ENCODE data around the gene SPTAN1.

SPTAN1 gene

DNA sequence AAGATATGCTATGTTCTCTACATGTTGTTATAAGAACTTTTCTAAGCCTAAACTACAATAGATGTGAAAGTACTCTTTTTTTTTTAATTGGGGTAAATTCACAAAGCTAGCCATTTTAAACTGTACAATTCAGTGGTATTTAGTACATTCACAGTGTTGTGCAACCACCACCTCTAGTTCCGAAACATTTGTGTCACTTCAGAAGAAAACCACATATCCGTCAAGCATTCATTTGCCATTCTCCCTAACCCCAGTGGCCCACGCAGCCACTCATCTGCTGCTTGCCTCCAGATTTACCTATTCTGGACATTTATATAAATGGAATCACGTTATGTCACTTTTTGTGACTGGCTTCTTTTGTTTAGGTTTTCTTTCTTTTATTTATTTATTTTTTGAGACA lies 43.1 kb downstream of the SPTAN1 start:
- no peak for DNase-seq (ENCODE audit: low read depth, low spot score)

DNA sequence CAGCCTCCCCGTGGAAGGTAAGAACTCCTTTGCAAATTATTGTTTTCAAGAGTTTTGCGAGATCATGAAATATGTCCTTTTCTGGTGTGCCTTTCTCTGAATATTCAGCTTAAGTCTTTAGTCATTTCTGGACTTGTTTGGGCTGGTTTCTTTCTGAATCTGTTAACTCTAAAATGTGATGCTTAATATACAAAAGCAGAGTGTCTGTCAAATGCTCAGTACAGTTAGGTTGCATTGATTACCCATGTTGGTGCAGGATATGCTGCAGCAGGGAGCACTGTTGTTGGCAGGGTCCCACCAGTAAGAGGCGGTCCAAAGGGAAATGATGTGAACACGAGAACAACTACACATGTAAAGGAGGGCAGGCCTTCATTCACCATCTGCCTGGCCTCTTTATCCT lies 47.7 kb downstream of the SPTAN1 start:
- no peak for DNase-seq (ENCODE audit: low read depth, low spot score)

DNA sequence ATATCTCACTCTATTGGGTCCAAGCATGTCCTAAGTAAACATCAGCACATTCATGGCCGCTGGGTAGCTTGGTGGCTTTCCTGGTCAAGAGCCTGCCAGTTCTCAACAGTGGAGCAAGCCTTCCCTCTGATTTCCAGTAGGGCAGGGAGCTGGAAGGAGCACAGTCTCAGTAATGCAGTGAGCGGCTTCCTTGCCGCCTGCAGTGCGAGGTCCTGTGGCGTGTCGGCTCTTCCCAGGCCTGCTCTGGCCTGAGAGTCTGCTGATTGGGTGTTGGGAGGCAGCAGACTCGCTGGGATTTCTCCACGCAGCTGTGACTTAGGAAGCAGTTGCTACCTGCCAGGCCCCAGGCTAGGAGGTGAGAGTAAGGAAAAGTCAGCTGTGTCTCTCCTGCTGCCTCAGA lies 51.3 kb downstream of the SPTAN1 start:
- no peak for DNase-seq (ENCODE audit: low read depth, low spot score)

DNA sequence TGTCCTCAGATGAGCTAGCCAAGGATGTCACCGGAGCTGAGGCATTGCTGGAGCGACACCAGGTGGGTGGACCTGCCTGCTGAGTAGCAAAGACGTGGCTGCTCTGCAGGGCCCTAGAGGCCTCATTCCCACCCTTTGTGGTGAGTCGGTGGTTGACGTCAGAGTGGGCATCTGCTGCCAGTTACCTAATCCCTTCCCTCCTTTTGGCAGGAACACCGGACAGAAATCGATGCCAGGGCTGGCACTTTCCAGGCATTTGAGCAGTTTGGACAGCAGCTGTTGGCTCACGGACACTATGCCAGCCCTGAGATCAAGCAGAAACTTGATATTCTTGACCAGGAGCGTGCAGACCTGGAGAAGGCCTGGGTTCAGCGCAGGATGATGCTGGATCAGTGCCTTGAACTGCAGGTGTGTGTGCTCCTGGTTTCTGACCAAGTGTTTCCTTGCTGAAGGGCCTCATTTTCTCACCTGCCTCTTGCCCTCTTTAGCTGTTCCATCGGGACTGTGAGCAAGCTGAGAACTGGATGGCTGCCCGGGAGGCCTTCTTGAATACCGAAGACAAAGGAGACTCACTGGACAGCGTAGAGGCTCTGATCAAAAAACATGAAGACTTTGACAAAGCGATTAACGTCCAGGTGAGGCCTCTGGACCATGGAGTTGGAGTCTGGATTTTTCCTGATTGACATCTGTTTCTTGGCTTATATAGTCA lies 55.4 kb downstream of the SPTAN1 start:
- peak; percentile 89 for DNase-seq (ENCODE audit: low read depth, low spot score)

DNA sequence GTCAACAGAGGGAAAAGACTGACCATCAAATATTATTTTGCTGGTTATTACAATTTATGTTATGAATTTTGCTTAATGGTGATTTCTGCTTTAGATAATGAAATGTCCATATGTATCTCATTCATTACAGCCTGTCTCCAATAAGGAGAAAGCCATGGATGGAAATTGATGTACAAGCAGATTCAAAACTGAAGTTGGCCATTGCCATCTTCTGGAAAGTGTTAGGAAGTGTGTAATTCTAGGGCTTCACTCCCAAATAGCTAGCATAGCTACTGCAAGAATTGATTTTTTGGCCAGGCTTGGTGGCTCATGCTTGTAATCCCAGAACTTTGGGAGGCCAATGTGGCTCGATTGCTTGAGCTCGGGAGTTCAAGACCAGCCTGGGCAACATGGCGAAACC lies 58.5 kb downstream of the SPTAN1 start:
- no peak for DNase-seq (ENCODE audit: low read depth, low spot score)

DNA sequence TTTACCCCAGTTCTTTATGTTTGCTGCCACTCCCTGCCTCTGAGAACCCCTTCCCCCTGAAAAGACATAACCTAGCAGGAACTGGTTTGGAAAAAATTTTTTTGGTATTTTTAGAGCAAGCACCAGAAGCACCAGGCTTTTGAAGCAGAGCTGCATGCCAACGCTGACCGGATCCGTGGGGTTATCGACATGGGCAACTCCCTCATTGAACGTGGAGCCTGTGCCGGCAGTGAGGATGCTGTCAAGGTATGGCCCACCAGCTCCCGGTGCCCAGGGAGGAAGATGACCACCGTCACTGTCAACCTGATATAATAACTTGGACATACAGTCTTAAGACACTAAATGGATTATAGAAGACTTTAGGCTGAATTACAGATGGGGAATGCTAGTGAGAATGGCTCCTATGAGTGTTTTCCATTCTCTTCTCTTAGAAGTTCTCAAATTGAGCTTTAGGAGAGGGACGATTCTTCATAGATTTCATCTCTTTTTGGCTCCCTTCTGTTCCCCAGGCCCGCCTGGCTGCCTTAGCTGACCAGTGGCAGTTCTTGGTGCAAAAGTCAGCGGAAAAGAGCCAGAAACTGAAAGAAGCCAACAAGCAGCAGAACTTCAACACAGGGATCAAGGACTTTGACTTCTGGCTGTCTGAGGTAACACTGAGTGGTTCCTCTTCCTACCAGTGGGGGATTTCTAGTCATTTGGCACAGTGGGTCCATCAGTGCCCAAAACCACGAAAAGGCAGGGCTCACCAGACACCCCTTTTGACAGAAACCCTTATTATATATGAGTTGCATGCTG lies 59.4 kb downstream of the SPTAN1 start:
- DNase-seq (ENCODE audit: low read depth, low spot score), result no peak

DNA sequence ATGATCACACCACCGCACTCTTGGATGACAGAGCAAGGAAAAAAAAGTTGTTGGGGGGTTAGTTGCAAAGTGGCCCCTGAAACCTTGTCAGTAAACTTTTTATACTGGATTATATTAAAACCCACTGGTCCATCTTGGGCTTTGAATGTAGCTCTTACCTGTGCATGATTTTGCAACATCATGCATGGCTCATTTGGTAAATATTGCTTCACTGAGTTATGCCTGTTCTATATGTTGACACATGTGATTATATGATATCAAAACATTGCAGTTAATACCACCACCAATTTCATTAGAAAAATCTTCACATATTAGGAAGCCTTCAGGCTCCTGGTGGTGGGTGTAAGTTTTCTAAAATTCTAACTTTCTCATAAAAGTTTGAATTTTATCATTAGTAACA lies 62.3 kb downstream of the SPTAN1 start:
- DNase-seq (ENCODE audit: low read depth, low spot score), result no peak

DNA sequence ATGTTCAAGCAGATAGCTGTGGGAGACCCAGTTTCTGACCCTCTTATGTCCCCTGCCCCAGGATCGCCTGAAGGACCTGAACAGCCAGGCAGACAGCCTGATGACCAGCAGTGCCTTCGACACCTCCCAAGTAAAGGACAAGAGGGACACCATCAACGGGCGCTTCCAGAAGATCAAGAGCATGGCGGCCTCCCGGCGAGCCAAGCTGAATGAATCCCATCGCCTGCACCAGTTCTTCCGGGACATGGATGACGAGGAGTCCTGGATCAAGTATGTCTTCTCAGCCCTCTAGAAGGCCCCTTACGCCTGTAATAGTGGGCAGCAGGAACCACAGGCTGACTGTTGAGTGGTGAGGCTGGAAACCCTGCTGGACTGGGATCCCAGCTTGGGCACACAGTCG lies 63.2 kb downstream of the SPTAN1 start:
- no peak for DNase-seq (ENCODE audit: low read depth, low spot score)

DNA sequence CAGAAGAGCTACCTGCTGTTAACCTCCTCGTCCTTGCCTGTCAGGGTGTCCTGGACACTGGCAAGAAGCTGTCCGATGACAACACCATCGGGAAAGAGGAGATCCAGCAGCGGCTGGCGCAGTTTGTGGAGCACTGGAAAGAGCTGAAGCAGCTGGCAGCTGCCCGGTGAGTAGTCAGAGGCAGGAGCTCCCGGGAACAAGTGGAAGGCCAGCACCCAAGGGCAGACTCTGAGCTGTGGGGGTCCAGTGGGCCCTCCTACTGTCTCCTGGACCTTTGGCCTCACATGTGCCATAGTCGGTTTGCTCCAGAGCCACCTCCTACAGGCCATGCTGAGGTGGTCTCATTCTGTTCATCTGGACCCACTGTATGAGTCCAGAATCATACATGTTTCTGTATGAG lies 65.6 kb downstream of the SPTAN1 start:
- DNase-seq (ENCODE audit: low read depth, low spot score), result no peak

DNA sequence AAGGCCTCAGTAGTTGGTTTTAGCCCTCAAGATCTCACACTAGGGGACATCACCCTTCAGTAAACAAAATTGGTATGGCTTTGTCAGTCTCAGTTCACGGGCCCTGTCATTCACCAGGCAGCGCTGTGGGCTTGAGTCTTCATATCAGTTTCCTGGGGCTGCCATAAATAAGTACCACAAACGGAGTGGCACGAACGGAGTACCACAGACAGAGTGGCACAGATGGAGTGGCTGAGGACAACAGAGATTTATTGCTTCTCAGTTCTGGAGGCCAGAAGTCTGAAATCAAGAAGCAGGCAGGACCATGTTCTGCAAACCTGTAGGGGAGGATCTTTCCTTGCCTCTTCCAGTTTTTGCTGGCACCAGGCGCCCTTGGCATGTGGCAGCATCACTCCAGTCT lies 66.7 kb downstream of the SPTAN1 start:
- no peak for DNase-seq (ENCODE audit: low read depth, low spot score)

DNA sequence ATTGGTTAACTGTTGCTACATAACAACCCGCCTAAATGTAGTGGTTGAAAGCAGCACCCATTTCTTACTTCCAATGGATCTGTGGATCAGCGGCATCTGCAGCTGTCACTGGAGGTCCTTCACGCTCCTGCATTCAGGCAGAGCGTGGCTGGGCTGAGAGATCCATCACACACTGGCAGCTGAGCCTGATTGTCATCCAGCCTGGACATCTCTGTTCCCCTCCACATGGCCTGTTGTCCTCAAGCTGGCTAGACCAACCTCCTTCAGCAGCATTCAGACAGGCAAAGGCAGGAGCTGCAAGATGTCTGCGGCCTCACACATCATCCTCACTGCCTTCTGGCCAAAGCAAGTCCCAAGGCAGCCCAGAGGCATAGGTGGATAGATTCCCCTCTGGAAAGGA lies 67.4 kb downstream of the SPTAN1 start:
- DNase-seq (ENCODE audit: low read depth, low spot score), result no peak

DNA sequence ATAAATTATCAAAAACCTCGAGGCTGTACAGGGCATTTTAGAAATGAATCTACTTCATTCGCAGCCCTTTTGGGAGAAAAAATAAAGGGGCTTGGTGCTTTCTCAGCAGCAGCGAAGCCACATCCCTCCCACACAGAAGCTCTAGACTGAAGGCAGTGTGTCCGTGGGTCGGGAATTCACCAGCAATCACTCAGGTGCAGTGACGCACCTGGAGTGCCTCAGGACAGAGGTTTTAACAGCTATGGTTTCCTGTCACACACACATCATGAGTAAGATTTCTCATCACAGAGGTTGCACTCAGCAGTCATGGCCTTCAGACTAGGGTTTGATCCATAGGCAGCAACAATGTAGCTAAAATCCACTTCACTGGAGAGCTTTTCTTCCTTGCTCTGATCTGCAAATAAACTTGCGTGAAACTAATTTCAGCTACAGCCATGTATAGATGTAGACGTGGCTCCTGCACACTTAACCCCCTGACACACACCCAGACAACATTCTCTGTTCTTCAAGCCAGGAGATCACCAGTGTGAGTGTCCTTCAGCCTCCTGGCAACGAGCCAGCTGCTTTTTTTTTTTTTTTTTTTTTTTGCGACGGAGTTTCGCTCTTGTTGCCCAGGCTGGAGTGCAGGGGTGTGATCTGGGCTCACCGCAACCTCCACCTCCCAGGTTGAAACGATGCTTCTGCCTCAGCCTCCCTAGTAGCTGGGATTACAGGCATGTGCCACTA lies 69.5 kb downstream of the SPTAN1 start:
- DNase-seq (ENCODE audit: low read depth, low spot score), result no peak

DNA sequence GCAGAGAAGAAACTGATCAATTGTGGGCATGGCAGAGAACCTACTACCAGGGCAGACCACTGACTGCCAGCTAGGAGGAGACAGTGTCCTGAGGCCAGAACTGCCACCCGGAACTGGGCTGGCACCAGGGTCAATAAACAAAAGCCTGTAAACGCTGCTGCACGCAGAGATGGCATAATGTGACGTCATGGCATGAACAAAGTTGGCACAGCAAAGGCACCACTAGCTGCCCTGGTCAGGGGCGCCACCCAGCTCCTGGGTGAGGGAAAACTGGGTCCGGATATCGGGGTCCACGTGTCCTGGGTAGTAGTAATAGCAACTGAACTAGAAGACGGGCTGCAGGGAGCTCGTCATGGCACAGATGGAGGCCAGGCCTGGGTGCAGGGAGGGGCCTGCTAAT lies 72.2 kb downstream of the SPTAN1 start:
- DNase-seq (ENCODE audit: low read depth, low spot score), result no peak

DNA sequence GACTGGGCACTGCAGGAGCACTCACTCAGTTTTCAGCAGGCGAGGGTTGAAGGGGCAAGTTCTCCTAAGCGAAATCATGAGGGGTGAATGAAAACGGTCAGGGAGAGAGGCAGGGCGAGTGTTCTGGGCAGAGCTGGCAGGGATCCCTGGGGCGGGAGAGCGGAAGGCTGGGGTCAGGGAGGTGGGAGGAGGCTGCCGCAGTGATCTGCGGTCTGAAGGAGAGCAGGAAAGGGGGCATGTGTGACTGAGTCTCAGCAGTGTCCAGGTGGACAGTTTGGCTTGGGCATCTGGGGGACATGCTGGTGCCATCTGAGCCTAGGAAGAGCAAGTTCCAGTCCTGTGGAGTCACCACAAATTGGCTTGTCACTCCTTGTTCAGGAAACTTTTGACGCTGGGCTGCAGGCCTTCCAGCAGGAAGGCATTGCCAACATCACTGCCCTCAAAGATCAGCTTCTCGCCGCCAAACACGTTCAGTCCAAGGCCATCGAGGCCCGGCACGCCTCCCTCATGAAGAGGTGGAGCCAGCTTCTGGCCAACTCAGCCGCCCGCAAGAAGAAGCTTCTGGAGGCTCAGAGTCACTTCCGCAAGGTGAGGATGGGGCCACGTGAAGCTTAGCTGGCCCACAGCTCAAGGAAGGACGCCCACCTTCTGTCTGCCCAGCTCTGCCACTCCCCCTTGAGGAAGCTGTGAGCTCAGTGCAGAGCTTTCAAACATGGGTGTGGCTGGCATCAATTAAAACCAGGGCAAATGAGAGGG lies 73.2 kb downstream of the SPTAN1 start:
- no peak for DNase-seq (ENCODE audit: low read depth, low spot score)

DNA sequence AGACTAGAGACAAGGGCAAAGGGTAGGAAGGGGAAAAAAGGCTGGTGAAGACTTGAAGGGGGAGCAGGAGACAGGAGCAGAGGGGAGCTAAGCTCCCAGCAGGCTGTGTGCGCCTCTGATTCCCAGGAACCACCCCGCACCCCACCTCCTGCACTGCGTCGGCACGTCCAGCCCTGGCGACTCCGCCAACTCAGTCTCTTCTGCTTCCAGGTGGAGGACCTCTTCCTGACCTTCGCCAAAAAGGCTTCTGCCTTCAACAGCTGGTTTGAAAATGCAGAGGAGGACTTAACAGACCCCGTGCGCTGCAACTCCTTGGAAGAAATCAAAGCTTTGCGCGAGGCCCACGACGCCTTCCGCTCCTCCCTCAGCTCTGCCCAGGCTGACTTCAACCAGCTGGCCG lies 73.8 kb downstream of the SPTAN1 start:
- no peak for DNase-seq (ENCODE audit: low read depth, low spot score)

DNA sequence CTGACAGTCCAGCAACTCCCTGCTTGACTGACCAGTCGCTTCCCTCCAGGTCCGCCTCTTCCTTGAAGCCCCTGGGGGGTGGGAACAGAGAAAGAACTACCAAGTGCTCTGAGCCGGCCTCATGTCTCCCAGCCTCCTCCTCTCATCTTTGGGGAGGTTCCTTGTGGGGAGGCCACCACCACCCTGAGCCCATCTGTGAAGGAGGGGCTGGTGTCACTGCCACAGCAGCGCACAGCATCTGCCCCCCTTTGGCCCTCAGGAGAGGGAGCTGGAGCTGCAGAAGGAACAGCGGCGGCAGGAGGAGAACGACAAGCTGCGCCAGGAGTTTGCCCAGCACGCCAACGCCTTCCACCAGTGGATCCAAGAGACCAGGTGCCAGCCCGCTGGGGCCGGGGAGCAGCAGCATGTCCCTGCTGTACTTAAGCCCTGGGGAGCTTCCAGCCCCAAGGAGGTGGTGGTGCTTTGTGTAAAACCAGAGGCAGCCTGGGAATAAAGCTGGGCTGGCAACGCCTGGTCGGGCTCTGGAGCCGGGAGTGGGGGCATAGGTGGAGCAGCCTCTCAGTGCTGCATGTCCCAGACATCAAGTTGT lies 74.8 kb downstream of the SPTAN1 start:
- DNase-seq (ENCODE audit: low read depth, low spot score), result no peak

DNA sequence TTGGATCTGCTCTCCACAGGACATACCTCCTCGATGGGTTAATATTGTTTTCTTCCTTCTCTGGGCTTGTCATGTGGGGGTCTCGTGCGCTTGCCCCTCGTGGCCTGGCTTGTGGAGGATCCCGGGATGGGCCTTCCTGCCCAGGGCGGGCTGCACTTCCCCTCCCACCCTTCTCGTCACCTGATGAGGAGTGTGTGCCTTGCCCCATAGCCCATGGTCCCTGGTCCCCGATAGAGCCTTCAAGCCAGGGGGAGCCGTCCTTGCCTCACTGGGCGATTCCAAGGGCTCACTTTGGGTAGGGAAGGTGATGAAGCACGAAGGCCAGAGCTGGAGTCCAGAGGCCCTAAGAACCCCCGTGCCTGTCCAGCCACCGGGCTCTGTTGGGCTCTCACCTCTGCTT lies 75.5 kb downstream of the SPTAN1 start:
- DNase-seq (ENCODE audit: low read depth, low spot score), result no peak

DNA sequence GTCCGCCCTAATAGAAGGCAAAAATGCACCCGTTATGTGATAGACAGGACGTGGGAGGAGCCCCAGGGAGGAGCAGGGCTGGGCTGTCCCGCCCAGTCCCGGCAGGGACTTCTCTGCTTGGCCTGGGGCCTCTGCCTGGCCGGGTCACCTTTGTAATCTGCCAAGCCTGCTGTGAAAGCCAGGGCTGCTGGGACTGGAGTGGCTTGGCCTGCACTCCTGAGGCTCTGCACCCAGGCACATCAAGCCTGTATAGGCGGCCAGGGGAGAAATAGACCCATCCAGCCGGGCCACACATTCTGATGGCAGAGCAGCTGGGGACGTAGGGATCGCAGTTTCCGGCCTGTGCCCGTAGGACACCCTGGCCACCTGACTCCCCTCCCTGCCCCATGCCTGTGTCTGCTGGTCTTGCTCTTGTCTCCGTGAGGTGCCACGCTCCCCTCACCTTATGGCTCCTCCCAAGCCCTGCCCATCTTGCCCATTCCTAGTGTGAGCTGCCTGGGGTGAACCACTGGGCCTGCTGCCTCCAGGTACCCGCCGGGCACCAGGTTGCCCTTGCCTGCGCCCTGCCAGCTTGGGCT lies 76.2 kb downstream of the SPTAN1 start:
- DNase-seq (ENCODE audit: low read depth, low spot score), result no peak

DNA sequence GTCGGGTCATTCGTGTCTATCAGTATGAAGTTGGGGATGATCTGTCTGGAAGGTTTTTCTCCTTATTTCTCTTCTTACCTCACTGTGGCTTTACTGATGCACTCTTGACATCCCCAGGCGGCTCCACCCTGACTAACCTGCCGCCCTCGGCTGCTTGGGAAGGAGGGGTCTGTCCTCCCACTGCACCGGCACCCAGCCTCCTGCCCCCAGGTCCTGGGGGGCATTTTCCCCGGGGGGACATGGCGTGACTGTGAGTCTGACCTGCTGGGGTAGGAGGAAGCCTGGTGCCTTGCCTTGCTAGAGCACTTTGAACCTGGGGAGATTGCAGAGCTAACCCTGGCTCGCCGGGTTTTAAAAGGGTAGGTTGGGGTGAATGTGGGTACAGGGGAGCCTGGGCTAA lies 76.7 kb downstream of the SPTAN1 start:
- DNase-seq (ENCODE audit: low read depth, low spot score), result no peak

DNA sequence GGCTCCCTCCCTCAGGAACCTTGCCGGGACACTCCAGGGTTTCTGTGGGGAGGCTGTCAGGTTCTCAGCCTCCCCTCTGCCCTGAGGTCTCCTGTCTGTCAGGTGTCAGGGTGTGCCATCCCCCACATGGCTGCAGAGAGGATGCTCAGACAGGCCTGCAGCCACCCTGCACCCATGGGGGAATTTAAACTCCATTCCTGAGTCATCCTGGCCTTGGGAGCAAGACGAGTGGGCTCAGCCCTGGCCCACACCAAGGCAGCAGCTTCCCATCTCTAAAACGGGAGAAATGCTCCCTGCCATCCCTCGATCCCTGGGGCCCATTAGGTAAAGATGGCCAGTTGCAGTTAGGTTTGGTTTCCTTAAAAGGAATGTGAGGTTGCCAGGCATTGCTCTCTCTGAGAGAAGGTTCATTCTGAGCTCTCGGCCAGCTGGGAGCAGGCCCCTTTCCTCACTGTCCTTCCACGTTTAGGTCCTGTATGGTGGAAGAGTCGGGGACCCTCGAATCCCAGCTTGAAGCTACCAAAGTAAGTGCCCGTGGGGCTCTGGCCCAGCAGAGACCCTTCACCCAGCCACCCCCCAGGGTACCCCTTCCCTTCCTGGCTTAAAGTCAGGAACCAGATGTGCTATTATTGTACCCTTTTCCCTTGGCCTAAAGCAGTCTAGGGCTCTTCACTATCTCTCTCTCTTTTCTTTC lies 77.6 kb downstream of the SPTAN1 start:
- no peak for DNase-seq (ENCODE audit: low read depth, low spot score)

DNA sequence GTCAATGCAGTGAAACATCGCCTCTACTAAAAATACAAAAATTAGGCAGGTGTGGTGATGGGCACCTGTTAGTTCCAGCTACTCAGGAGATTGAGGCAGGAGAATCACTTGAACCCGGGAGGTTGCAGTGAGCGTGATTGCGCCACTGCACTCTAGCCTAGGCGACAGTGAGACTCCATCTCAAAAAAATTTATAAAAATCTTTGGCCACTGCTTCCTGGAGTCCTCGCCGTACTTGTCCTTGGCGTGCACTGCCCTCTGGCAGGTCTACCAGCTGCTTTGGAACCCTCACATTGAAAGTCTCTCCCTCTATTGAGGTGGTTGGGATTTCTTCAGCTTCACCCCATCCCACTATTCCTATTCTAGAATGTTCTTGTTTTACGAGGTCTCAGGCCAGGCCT lies 79.2 kb downstream of the SPTAN1 start:
- no peak for DNase-seq (ENCODE audit: low read depth, low spot score)

Measured in astrocyte of the hippocampus (primary cell).